Colonic mucosa (tissue), 4 donors: ENCODE measurements around the gene ATP8B4. TPM values are rescaled to one million over a fixed set of nuclear protein-coding genes. Genes with fewer than 3 reads are reported as not detected.

ENCODE experiments used
- DNase-seq: peaks from one replicate; pipeline ENCODE4 v3.0.0-alpha.2; 2020
- H3K27ac ChIP-seq: fragments of 200-600 bp; one replicate; pipeline ENCODE4 v1.8.0; 2021
- H3K27me3 ChIP-seq: fragments of 200-600 bp; one replicate; pipeline ENCODE4 v1.8.0; 2021
- H3K36me3 ChIP-seq: fragments of 200-600 bp; one replicate; pipeline ENCODE4 v1.8.0; 2021
- H3K4me1 ChIP-seq: fragments of 200-600 bp; one replicate; pipeline ENCODE4 v1.8.0; 2021; ENCODE audit warnings: mild to moderate bottlenecking
- H3K4me3 ChIP-seq: fragments of 200-600 bp; one replicate; pipeline ENCODE4 v1.8.0; 2021
- H3K9ac ChIP-seq, 2 donors: one replicate each; pipeline ENCODE4 v1.7.0; 2013; ENCODE audit warnings: control low read depth in 2 of 2, low read depth in 2 of 2, low read length in 2 of 2
- H3K9me3 ChIP-seq: fragments of 200-600 bp; one replicate; pipeline ENCODE4 v1.8.0; 2021
- CTCF ChIP-seq: fragments of 200-600 bp; IDR thresholded peaks from one replicate; pipeline ENCODE4 v1.8.0; 2022; ENCODE audit warnings: antibody characterized with exemption, mild to moderate bottlenecking
- intact Hi-C: fragments of 100-400 bp; cut with DNase I; formaldehyde crosslinking; loops from one replicate; pipeline ENCODE4 v1.14.1; 2022
- total RNA-seq, 2 donors: library from RNA; stranded (reverse); fragmentation: NEBNext Ultra II Directional in 1 of 2; extraction: Animal tissue kit (Norgen Biotek cat#: 25700) in 1 of 2; gene quantifications; one replicate each; pipeline ENCODE4 v1.2.1, GENCODE V29; 2021
- donor health status: healthy.
- donor health status: DM: no; HTN: no; CAD: no.
- donor health status: DM: no; HTN: no; CAD: no.

The ATP8B4 gene
- total RNA-seq, 2 donors from 2014 or later: 2.7 to 3.0 TPM

GRCh38 chr15:50066202-50066601 is 52.8 kb downstream of the ATP8B4 start:
- intact Hi-C loops: no loop called here
- H3K4me1 ChIP-seq: peaks cover 4% of the 10 kb centered on the region
- no peaks in the 10 kb centered on the region for H3K9me3 ChIP-seq
- no peaks in the 10 kb centered on the region for H3K36me3 ChIP-seq
- H3K27ac ChIP-seq: no peak overlapping the region
- no peak for TF ChIP-seq CTCF
- H3K27me3 ChIP-seq: no peaks in the 10 kb centered on the region
- DNase-seq: no peak
- H3K9ac ChIP-seq: no peak overlapping the region
- H3K4me3 ChIP-seq: no peak overlapping the region

DNA sequence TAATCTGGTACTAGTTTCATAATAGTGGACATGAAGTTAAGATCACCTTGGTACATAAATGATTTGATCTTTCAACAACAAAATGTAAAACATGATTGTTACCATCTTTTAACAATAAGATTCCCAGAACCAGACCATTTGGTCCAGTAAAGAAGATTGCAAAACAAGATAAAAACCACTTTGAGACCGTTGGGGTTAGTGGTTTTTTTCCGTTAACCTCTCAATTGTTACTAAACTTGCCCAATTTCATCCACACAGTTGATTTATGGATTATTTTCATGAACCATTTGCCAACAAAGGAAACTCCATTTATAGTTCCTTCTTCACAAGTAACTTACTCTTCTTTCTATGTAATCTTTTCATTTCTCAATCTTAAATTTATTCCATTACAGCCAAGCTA is 53.8 kb downstream of the ATP8B4 start:
- no peak for DNase-seq
- TF ChIP-seq CTCF: no peak
- Histone ChIP-seq H3K36me3 (no peaks in the 10 kb centered on the region), H3K27ac (no peak overlapping the region), H3K9ac (no peak overlapping the region), H3K27me3 (no peaks in the 10 kb centered on the region), H3K4me1 (peaks cover 4% of the 10 kb centered on the region), H3K9me3 (no peaks in the 10 kb centered on the region), H3K4me3 (no peak overlapping the region)
- intact Hi-C loops: no loop called here

GRCh38 chr15:50064673-50065072 is 54.4 kb downstream of the ATP8B4 start:
- Histone ChIP-seq H3K9ac (no peak overlapping the region), H3K4me1 (peaks cover 4% of the 10 kb centered on the region), H3K4me3 (no peak overlapping the region), H3K36me3 (no peaks in the 10 kb centered on the region), H3K27ac (no peak overlapping the region), H3K9me3 (no peaks in the 10 kb centered on the region), H3K27me3 (no peaks in the 10 kb centered on the region)
- no peak for DNase-seq
- no peak for TF ChIP-seq CTCF
- intact Hi-C loops: no loop called here

- Histone ChIP-seq H3K4me3 (no peak overlapping the region), H3K27me3 (no peaks in the 10 kb centered on the region), H3K9me3 (no peaks in the 10 kb centered on the region), H3K4me1 (peaks cover 4% of the 10 kb centered on the region), H3K9ac (no peak overlapping the region), H3K36me3 (no peaks in the 10 kb centered on the region), H3K27ac (no peak overlapping the region)
- DNase-seq: no peak
- intact Hi-C loops: no loop called here
- no peak for TF ChIP-seq CTCF
Measured at GRCh38 chr15:50063226-50063625, 55.8 kb downstream of the ATP8B4 start.

DNA sequence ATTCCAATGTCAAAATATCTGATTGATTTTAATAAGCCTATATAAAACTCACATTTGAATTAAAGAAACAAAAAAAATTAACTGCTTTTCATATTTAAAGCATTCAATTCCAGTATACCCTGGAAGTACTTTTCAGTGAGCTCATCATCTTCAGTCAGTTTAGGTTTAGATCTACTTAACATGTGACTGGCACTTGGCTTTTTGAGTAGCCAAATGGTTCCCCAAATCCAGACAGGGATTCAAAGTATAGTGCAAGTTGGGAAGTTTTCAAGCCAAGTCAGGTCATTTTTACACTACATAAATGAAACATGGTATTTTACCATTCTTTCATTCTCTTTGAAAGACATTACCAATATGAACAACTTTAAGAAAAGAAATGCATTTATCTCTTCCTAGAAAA is 57.5 kb downstream of the ATP8B4 start:
- DNase-seq: no peak
- Histone ChIP-seq H3K27me3 (no peaks in the 10 kb centered on the region), H3K9ac (no peak overlapping the region), H3K36me3 (no peaks in the 10 kb centered on the region), H3K27ac (no peak overlapping the region), H3K4me3 (no peak overlapping the region), H3K4me1 (peaks cover under 1% of the 10 kb centered on the region), H3K9me3 (no peaks in the 10 kb centered on the region)
- no peak for TF ChIP-seq CTCF
- intact Hi-C loops: no loop called here

DNA sequence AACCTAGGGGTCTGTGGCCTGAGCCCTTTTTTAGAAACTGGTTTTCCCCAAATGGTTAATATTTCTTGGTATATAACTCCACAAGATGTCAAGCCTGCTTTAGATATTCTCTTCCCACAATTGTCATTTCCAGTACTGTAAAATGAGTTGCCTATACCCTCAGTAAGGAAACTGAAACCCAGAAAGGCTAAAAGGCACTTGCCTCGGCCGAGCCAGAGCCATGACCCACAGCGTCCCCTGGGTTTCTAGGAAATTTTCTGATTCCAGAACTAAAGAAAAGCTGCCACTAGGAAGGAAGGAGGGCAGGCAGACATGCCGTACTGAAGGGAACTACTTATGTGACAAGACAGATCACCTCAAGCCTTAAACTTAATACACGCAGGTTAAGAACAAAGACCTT is 59.1 kb downstream of the ATP8B4 start:
- no peak overlapping the region for H3K4me3 ChIP-seq
- intact Hi-C loops: no loop called here

More for the DNA sequence above, 59.1 kb downstream of the ATP8B4 start:
- H3K27me3 ChIP-seq: no peaks in the 10 kb centered on the region
- no peaks in the 10 kb centered on the region for H3K9me3 ChIP-seq
- no peaks in the 10 kb centered on the region for H3K36me3 ChIP-seq
- DNase-seq: no peak
- H3K9ac ChIP-seq: no peak overlapping the region
- no peak overlapping the region for H3K27ac ChIP-seq
- TF ChIP-seq CTCF: no peak
- H3K4me1 ChIP-seq: no peaks in the 10 kb centered on the region
